HCT116 (cell line): ENCODE results near the gene ADAMTSL2. TPM values are rescaled to one million over a fixed set of nuclear protein-coding genes. Genes with fewer than 3 reads are reported as not detected.

Source experiments
- ATAC-seq: fragments of 200-7000 bp; cut with Tn5 transposase; 2 replicates; pipeline ENCODE4 v1.9.1; 2020; ENCODE audit warnings: mild to moderate bottlenecking, moderate library complexity
- BruUV-seq: library from RNA; stranded (reverse); fragments of 400-500 nt; replicated peaks from 2 replicates; lab custom pipeline; 2021; lab: Mats Ljungman, UMichigan
- CTCF ChIA-PET: fragments of 300-600 bp; sonication (Branson Sonifier 250); formaldehyde crosslinking; loops from one replicate; lab custom pipeline; 2021; ENCODE audit warnings: antibody characterized with exemption; lab: Charles Lee
- POLR2A ChIA-PET: fragments of 300-600, 350-600 bp; sonication (Branson Sonifier 250); formaldehyde crosslinking; loops from one replicate; lab custom pipeline; 2021; ENCODE audit warnings: antibody characterized with exemption; lab: Charles Lee
- RAD21 ChIA-PET, 2 experiments: fragments of 300-600 bp; sonication (Branson Sonifier 250); formaldehyde crosslinking; loops; one replicate each; lab custom pipeline; 2023; ENCODE audit warnings: low total read pairs in 2 of 2; ENCODE audit not compliant: uncharacterized antibody in 2 of 2, unreplicated experiment in 2 of 2, low non-redundant PET in 1 of 2; lab: Charles Lee
- DNase-seq: peaks from one replicate; pipeline ENCODE4 v3.0.0-alpha.2; 2010; ENCODE audit warnings: low read depth, low spot score
- H2AFZ ChIP-seq: fragments of 200-600 bp; shearing (Covaris generic), sonication (generic); 2 replicates; pipeline ENCODE4 v1.6.1; 2017; ENCODE audit warnings: low read depth, mixed run types, mixed read lengths, antibody characterized with exemption, low read length; ENCODE audit not compliant: poor library complexity, severe bottlenecking
- H3K27ac ChIP-seq: 2 replicates; pipeline ENCODE4 v1.5.1; 2012; ENCODE audit warnings: low read depth, low read length
- H3K27me3 ChIP-seq: fragments of 200-600 bp; sonication (generic); 2 replicates; pipeline ENCODE4 v1.6.1; 2016; ENCODE audit warnings: mixed run types, low read length, mixed read lengths; ENCODE audit not compliant: insufficient read depth
- H3K36me3 ChIP-seq, 2 experiments: fragments of 200-500 bp in 1 of 2; fragments of 200-600 bp in 1 of 2; sonication (Bioruptor generic) in 1 of 2; sonication (generic) in 1 of 2; 2 replicates each; pipeline versions ENCODE4 v1.5.1 to v1.6.1; 2014 to 2016; ENCODE audit warnings: low read length in 2 of 2, inconsistent platforms in 1 of 2, mixed read lengths in 1 of 2, mixed run types in 1 of 2; ENCODE audit not compliant: insufficient read depth in 2 of 2, control insufficient read depth in 1 of 2
- H3K4me1 ChIP-seq, 2 experiments: fragments of 200-600 bp in 1 of 2; sonication (generic) in 1 of 2; 2 replicates each; pipeline versions ENCODE4 v1.5.1 to v1.6.1; 2012 to 2017; ENCODE audit warnings: low read length in 2 of 2, inconsistent platforms in 1 of 2, mild to moderate bottlenecking in 1 of 2, mixed read lengths in 1 of 2, mixed run types in 1 of 2, moderate library complexity in 1 of 2; ENCODE audit not compliant: insufficient read depth in 2 of 2, control insufficient read depth in 1 of 2
- H3K4me2 ChIP-seq: fragments of 200-600 bp; sonication (generic); 2 replicates; pipeline ENCODE4 v1.6.1; 2017; ENCODE audit warnings: mixed run types, low read length, mixed read lengths
- H3K4me3 ChIP-seq, 2 experiments: fragments of 200-600 bp in 1 of 2; sonication (generic) in 1 of 2; replicated peaks in 1 of 2; 2 replicates each; pipeline ENCODE4 v1.5.1; 2011 to 2016; ENCODE audit warnings: low read length in 2 of 2, control low read depth in 1 of 2, low read depth in 1 of 2, mild to moderate bottlenecking in 1 of 2, mixed read lengths in 1 of 2, mixed run types in 1 of 2
- H3K79me2 ChIP-seq: fragments of 200-600 bp; sonication (generic); 2 replicates; pipeline ENCODE4 v1.6.1; 2017; ENCODE audit warnings: mild to moderate bottlenecking, mixed run types, low read length, moderate library complexity, mixed read lengths; ENCODE audit not compliant: insufficient read depth
- H3K9ac ChIP-seq: fragments of 200-600 bp; sonication (generic); 2 replicates; pipeline ENCODE4 v1.6.1; 2016; ENCODE audit warnings: low read length, mixed read lengths
- H3K9me2 ChIP-seq: fragments of 200-600 bp; sonication (generic), shearing (Covaris generic); 2 replicates; pipeline ENCODE4 v1.6.1; 2017; ENCODE audit warnings: mixed run types, mild to moderate bottlenecking, moderate library complexity; ENCODE audit not compliant: insufficient read depth
- H3K9me3 ChIP-seq, 2 experiments: fragments of 200-500 bp in 1 of 2; fragments of 200-600 bp in 1 of 2; sonication (Bioruptor generic) in 1 of 2; sonication (generic) in 1 of 2; 2 replicates each; pipeline ENCODE4 v1.6.1; 2014 to 2017; ENCODE audit warnings: low read length in 2 of 2, mixed read lengths in 2 of 2, inconsistent platforms in 1 of 2, low read depth in 1 of 2, mild to moderate bottlenecking in 1 of 2, mixed run types in 1 of 2, moderate library complexity in 1 of 2; ENCODE audit not compliant: control insufficient read depth in 1 of 2, insufficient read depth in 1 of 2
- H4K20me1 ChIP-seq: fragments of 200-600 bp; sonication (generic), shearing (Covaris generic); 2 replicates; pipeline ENCODE4 v1.6.1; 2017; ENCODE audit warnings: mixed run types, mild to moderate bottlenecking, moderate library complexity; ENCODE audit not compliant: insufficient read depth
- ATF3 ChIP-seq: IDR thresholded peaks from 2 replicates; pipeline ENCODE4 v1.6.1; 2012
- CBX3 ChIP-seq: IDR thresholded peaks from 2 replicates; pipeline ENCODE4 v1.6.1; 2012; ENCODE audit warnings: low read depth
- CTCF ChIP-seq, 3 experiments: fragments of 200-600 bp in 1 of 3; sonication (generic) in 1 of 3; IDR thresholded peaks in 2 of 3; conservative IDR thresholded peaks in 1 of 3; 2 replicates each; pipeline ENCODE4 v1.5.1; 2012 to 2017; ENCODE audit warnings: low read depth in 2 of 3, low read length in 2 of 3, antibody characterized with exemption in 1 of 3, borderline replicate concordance in 1 of 3, control low read depth in 1 of 3, mild to moderate bottlenecking in 1 of 3, mixed read lengths in 1 of 3, mixed run types in 1 of 3, moderate library complexity in 1 of 3; ENCODE audit not compliant: insufficient read depth in 1 of 3
- EGR1 ChIP-seq: IDR thresholded peaks from 2 replicates; pipeline ENCODE4 v1.6.1; 2012; ENCODE audit warnings: low read depth
- ELF1 ChIP-seq: IDR thresholded peaks from 2 replicates; pipeline ENCODE4 v1.6.1; 2012; ENCODE audit warnings: low read depth, borderline replicate concordance
- EZH2 ChIP-seq: fragments of 200-600 bp; sonication (generic); IDR thresholded peaks from 2 replicates; pipeline ENCODE4 v1.6.1; 2017; ENCODE audit warnings: antibody characterized with exemption, mixed run types
- EZH2phosphoT487 ChIP-seq: fragments of 200-600 bp; IDR thresholded peaks from 2 replicates; pipeline ENCODE4 v1.6.1; 2018; ENCODE audit warnings: antibody characterized with exemption, borderline replicate concordance
- FOSL1 ChIP-seq: IDR thresholded peaks from 2 replicates; pipeline ENCODE4 v1.6.1; 2012; ENCODE audit warnings: low read depth
- JUND ChIP-seq: IDR thresholded peaks from 2 replicates; pipeline ENCODE4 v1.6.1; 2012
- MAX ChIP-seq: IDR thresholded peaks from 2 replicates; pipeline ENCODE4 v1.6.1; 2012
- POLR2A ChIP-seq: IDR thresholded peaks from 2 replicates; pipeline ENCODE4 v1.7.0; 2011; ENCODE audit warnings: borderline replicate concordance; ENCODE audit not compliant: insufficient read depth, insufficient read length; ENCODE audit errors: extremely low read depth
- RAD21 ChIP-seq: IDR thresholded peaks from 2 replicates; pipeline ENCODE4 v1.6.1; 2012; ENCODE audit warnings: low read depth, mild to moderate bottlenecking
- SIN3A ChIP-seq: IDR thresholded peaks from 2 replicates; pipeline ENCODE4 v1.6.1; 2012; ENCODE audit warnings: low read depth
- SP1 ChIP-seq: IDR thresholded peaks from 2 replicates; pipeline ENCODE4 v1.6.1; 2012; ENCODE audit warnings: low read depth
- SRF ChIP-seq: IDR thresholded peaks from 2 replicates; pipeline ENCODE4 v1.6.1; 2012; ENCODE audit warnings: low read depth
- YY1 ChIP-seq: IDR thresholded peaks from 2 replicates; pipeline ENCODE4 v1.6.1; 2011; ENCODE audit warnings: low read length, low read depth, moderate library complexity, mild to moderate bottlenecking; ENCODE audit not compliant: insufficient replicate concordance; ENCODE audit errors: extremely low read depth
- ZBTB33 ChIP-seq: IDR thresholded peaks from 2 replicates; pipeline ENCODE4 v1.6.1; 2011; ENCODE audit warnings: mild to moderate bottlenecking, low read length, moderate library complexity; ENCODE audit not compliant: insufficient replicate concordance; ENCODE audit errors: extremely low read depth
- ZFX ChIP-seq: fragments of 450-650 bp; IDR thresholded peaks from 2 replicates; pipeline ENCODE4 v1.6.1; 2017
- ZNF274 ChIP-seq: fragments of 200-500 bp; sonication (Bioruptor generic); IDR thresholded peaks from 2 replicates; pipeline ENCODE4 v1.6.1; 2014; ENCODE audit warnings: mild to moderate bottlenecking, low read depth, low read length, inconsistent platforms
- intact Hi-C: fragments of 100-400 bp; cut with micrococcal nuclease; formaldehyde crosslinking; loops from 2 replicates; pipeline ENCODE4 v1.10.0; 2022
- total RNA-seq: library from RNA; stranded (reverse); gene quantifications from one replicate; pipeline ENCODE4 v1.2.1, GENCODE V29; 2021; ENCODE audit not compliant: unreplicated experiment

ADAMTSL2 gene
- total RNA-seq, 1 experiment from 2014 or later, result not detected

- H3K27me3 ChIP-seq, result no peaks in the 10 kb centered on the region
- ChIA-PET CTCF (no interaction called here), RAD21 (no interaction called here), POLR2A (no interaction called here)
- no peaks in the 10 kb centered on the region for H3K9me3 ChIP-seq
- no peaks in the 10 kb centered on the region for H4K20me1 ChIP-seq
- H3K79me2 ChIP-seq, result no peaks in the 10 kb centered on the region
- H3K9ac ChIP-seq, result no peak overlapping the region
- BruUV-seq, result no TSS peak
- H3K9me2 ChIP-seq, result no peaks in the 10 kb centered on the region
- DNase-seq (no peak), ATAC-seq (no peak)
- no peaks in the 10 kb centered on the region for H3K4me1 ChIP-seq
- no peaks in the 10 kb centered on the region for H3K36me3 ChIP-seq
- TF ChIP-seq ATF3, result no peak
- TF ChIP-seq CBX3, result no peak
- TF ChIP-seq EZH2phosphoT487, result no peak
- TF ChIP-seq ZNF274, result no peak
- no peak for TF ChIP-seq CTCF (IDR thresholded peaks at IDR 0.05 in 2 of 3, conservative IDR thresholded peaks at IDR 0.05 in 1 of 3; ENCODE audit: borderline replicate concordance in 1 of 3, insufficient read depth in 1 of 3, low read depth in 2 of 3, low read length in 2 of 3)
- TF ChIP-seq EGR1, result no peak
- TF ChIP-seq SP1, result no peak
- TF ChIP-seq EZH2, result no peak
- TF ChIP-seq POLR2A, result no peak
- no peak for TF ChIP-seq RAD21
- TF ChIP-seq YY1, result no peak
- no peak for TF ChIP-seq JUND
- no peak for TF ChIP-seq ZBTB33
- no peak for TF ChIP-seq ZFX
- TF ChIP-seq MAX, result no peak
- TF ChIP-seq FOSL1, result no peak
- no peak for TF ChIP-seq ELF1
- TF ChIP-seq SIN3A, result no peak
- no peak for TF ChIP-seq SRF
- no peak overlapping the region for H3K4me3 ChIP-seq
- intact Hi-C loops, result no loop called here
- no peak overlapping the region for H2AFZ ChIP-seq
- H3K4me2 ChIP-seq, result no peak overlapping the region
- no peak overlapping the region for H3K27ac ChIP-seq
These were observed 5.6 kb downstream of the ADAMTSL2 start for GRCh38 chr9:133539991-133540697.
